Stimulated activated CD4-positive, alpha-beta T cell treated with anti-CD3 and anti-CD28 coated beads, TNF-alpha, amount 100 ng/mL, for 4 hours (primary cell): ENCODE data around the gene YEATS4.
"Not testable (repeated sequence)": the region's sequence is repeated elsewhere in the genome, so short reads cannot be mapped to it uniquely, and the experiment has no call there.

ENCODE experiments used
- DNase-seq, 3 experiments: peaks; one replicate each; pipeline ENCODE4 v3.0.0-alpha.2; 2020; ENCODE audit warnings: low read depth in 3 of 3

Gene YEATS4

GRCh38 chr12:69359531-69360347, at the start of gene YEATS4:
TSS of gene YEATS4 (plus strand) at chr12:69359743. CDS start at chr12:69359973, 230 bp downstream.
- peak; percentile 68 to 71 (median 68) for DNase-seq

DNA sequence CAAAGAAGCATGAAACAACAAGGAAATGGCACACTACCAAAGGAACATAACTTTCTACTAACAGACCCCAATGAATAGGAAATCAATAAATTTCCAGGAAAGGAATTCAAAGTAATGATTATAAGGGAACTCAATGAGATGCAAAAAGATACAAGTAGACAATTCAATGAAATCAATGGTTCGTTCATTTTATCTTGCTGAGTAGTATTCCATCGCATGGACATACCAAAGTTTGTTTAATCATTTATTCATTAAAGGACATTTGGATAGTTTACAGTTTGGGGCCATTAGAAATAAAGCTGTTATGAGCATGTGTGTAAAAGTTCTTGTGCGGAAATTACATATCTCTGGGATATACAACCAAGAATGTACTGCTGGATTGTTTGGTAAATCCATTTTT, 46.3 kb upstream of the YEATS4 start:
- no peak for DNase-seq

DNA sequence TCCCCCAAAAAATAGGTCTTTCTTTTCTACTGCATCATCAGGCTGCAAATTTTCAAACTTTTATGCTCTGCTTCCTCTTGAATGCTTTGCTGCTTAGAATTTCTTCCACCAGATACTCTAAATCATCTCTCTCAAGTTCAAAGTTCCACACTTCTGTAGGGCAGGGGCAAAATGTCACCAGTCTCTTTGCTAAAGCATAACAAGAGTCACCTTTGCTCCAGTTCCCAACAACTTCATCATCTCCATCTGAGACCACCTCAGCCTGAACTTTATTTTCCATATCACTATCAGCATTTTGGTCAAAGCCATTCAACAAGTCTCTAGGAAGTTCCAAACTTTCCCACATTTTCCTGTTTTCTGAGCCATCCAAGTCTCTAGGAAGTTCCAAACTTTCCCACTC, 42.8 kb upstream of the YEATS4 start:
- DNase-seq, result not testable (repeated sequence)

DNA sequence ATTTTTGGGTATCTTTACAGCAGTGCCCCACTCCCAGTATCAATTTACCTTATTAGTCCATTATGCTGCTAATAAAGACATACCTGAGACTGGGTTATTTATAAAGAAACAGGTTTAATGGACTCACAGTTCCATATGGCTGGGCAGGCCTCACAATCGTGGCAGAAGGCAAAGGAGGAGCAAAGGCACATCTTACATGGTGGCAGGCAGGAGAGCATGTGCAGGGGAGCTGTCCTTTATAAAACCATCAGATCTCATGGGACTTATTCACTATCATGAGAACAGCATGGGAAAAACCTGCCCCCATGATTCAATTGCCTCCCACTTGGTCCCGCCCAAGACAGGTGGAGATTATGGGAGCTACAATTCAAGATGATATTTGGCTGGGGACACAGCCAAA, 42.3 kb upstream of the YEATS4 start:
- DNase-seq, result not testable (repeated sequence)

- no peak for DNase-seq
These were observed 41.3 kb upstream of the YEATS4 start for GRCh38 chr12:69318225-69318624.

DNA sequence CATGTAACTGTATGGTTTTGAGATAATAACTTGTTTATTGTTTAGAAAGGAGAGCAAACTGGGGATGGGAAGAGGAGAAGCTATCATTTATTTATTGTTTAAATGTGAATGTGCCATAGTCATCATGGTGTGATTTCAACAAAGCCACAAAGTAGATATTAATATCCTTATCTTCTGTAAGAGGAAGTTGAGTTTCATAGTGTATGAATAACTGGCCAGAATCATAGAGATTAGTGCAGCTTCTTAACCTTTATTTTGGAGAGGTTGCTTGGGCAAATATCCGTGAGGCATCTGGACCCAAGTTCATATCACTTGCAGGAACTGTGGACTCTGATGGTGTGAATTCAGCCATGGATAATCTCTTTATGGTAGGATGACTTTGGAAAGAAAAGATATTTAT, 38.2 kb upstream of the YEATS4 start:
- DNase-seq, result no peak

GRCh38 chr12:69324797-69325466, 34.6 kb upstream of the YEATS4 start:
- no peak for DNase-seq

DNA sequence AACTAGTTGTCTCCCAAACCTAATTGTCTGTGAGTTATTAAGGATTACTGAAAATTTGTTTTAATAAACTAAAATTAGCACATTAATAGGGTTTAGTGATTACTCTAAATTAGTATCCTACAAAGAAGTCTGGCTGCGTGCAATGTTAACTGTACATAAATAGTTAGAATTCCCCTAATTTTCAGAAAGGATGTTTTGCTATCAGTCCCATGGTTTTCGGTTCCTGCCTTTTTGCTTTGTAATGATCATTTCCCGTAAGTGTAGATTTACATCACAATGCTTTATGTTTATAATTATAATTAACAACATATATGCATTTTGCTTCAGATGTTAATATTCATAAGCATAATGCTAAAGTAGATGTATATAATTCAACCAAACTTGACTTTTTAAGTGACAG, 31.1 kb upstream of the YEATS4 start:
- DNase-seq, result no peak

DNA sequence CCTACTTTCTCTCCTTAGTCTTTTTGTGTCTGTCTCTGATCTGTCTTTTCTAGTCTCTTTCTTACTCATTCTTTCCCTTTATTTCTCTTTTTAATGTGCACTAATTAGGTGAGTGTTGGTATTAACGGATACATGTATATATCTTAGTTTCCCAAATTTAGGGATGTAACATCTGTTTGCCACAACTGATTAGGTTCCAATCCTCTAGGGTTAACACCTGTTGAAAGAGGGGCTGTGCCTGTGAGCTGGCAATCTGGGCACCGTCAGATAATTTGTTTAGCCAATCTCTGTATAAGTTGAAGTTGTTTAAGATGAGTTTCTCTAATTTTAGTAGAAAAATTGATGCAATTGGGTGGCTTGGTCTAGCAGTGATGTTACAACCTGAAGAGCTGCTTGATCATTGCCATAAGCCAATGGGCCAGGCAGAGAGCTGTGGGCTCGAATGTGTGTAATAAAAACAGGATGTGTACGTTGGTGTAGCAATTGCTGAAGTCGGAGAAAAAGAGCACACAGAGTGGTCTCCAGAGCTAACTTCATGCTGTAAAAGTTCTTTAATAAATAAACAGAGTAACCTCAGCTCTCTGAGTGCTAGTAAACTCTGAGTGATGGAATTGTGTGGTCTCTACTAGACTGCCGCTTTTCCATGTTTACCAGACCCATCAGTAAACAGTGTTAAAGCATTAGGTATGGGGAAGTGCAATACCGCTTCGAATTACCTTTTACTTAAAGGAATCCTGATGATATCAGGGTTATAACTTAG, 29.7 kb upstream of the YEATS4 start:
- no peak for DNase-seq

- peak; percentile 28 to 41 (median 29) for DNase-seq
These were observed 28.8 kb upstream of the YEATS4 start for GRCh38 chr12:69330475-69331473.

GRCh38 chr12:69331519-69331908, 28.0 kb upstream of the YEATS4 start:
- no peak for DNase-seq

GRCh38 chr12:69331909-69332684, 27.4 kb upstream of the YEATS4 start:
- DNase-seq, result no peak

DNA sequence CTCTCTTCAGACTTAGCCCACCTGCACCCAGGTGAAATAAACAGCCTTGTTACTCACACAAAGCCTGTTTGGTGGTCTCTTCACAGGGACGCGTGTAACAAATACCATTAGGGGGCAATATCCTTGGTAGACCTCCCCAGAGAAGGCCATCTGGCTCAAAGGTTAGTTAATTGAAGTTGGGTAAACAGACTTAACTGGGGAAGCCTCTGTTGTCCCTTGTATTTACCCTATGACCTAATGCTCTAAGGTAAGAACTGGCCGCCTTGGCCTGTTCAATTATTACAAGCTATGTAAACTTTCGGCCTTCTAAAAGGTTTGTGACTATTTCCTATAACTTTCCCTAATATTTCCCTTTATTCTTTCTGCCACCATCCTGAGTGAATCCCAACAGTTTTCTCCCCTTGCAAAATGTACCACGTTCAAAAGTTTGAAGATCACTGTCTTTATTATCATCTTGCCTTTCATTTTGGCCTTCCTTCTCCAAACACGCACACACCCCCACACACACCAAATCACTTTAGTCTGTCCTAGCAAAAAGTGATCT, 26.7 kb upstream of the YEATS4 start:
- DNase-seq, result no peak

DNA sequence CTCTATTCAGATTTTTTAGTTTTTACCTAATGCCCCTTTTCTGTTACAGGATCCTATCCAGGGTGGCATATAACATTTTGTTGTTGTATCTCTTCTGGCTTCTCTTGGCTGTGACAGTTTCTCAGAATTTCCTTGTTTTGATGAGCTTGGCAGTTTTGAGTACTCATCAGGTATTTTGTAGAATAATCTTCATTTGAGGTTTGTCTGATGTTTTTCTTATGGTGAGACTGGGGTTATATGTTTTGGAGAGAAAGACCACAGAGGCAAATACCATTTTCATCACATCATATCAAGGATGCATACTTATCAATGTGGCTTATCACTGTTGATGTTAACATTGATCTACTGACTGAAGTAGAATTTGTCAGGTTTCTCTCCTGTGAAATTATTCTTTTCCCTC, 25.4 kb upstream of the YEATS4 start:
- no peak for DNase-seq

DNA sequence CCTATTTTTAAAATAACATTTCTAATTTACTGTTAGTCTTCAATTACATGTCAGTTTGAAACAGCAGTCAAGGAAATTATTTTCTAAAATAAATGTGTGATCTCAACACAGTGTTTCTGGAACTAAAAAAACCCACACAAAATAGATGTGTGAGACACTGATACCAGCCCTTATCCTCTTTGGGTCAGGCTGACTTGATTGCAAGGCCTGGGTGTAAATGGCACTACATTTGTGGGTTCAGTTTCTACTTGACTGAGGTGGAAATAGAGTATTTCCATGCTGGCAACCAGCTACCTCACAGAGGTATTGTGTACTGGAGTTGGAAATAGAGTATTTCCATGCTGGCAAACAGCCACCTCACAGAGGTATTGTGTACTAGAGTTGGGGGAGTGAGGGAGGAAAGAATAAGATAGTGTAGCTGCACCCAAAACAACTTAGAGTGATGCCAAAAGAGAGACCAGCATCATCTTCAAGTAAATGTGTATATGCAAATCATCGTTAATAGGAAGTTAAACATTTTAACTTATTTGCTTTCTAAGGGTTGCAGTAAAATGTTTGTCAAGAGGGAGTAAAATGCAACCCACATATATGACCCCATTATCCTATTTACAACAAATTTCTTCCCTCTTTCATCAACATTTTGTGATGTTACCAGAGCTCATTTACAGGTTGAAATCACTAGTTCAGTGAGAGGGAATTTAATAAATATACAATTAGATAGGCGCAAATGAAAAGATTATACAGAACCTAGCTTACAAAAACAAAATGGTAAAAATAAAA, 22.0 kb upstream of the YEATS4 start:
- no peak for DNase-seq

DNA sequence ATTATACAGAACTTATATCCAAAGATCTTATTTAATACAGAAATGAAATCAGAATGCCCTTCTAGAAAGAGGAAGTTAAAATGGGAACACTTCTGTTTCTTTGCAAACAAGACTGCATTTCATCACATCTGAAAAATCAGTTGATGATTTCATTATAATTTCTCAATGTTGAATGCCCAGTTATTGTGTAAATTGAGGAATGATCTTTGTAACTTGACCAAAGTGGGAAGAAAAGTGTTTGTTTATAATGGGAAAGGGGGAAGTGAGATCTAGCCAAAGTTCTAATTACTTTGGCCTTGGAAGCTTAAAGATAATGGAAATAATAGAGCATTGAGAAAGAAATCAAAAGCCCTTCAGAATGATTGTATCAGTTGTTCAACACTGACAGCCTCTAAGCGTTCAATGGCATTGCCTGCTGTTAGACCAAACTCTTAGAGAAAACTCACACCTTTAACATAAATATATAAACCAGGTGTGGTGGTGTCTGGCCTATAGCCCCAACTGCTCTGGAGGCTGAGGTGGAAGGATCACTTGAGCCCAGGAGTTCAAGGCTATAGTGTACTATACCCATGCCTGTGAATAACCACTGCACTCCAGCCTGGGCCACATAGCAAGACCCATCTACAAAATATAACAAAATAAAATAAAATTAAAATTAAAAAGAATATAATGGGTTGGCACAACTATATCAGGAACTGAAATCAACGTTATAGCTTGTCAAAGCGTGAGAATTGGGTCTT, 21.3 kb upstream of the YEATS4 start:
- DNase-seq, result no peak

DNA sequence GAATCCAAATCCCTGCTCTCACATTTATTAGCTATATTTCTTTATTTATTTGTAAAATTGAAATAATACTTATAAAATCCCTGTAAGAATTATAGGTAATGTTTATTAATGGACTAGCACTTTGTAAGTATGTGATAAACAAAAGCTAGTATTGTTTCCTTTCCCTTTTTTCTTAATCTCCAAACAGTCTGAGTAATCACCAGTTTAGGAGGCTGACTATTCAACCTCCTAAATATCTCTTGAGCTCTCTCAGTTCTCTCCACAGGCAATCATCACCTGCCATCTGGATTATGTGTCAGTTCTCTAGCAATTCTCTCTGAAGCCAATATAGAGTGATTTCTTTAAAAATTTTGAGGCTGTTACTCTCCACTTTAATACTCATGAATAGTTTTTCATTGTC, 20.6 kb upstream of the YEATS4 start:
- no peak for DNase-seq

GRCh38 chr12:69339999-69340398, 19.5 kb upstream of the YEATS4 start:
- no peak for DNase-seq

DNA sequence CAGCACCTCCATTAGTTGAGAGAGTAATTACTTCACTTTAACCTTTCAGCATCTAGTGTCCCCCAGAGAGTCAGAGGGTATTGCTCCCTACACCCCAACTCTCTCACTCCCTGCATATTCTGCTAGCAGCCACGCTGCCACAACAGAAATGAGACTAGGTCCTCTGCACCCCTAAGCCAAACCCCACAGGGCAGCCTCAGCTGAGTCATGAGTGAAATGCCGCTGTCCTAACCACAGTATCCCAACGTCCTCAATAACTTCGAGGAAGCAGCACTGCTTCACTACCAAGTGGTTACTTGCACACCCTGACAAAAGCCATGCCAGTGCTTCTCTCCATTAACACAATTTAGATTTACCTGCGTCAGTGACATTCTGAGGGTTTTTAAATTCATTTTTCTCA, 18.2 kb upstream of the YEATS4 start:
- DNase-seq, result no peak
